ENCODE measurements around the gene ZC3H7B.

Gene ZC3H7B

GRCh38 chr22:41327124-41327523 is 25.8 kb downstream of the ZC3H7B start:
- no peak for DNase-seq (ENCODE audit: low read depth)

- no peak for DNase-seq (ENCODE audit: low read depth)
These were observed 28.8 kb downstream of the ZC3H7B start for GRCh38 chr22:41330169-41330568.

- no peak for DNase-seq (ENCODE audit: low read depth)
These were observed 31.1 kb downstream of the ZC3H7B start for GRCh38 chr22:41332217-41332939.

- no peak for DNase-seq (ENCODE audit: low read depth)
These were observed 32.5 kb downstream of the ZC3H7B start for GRCh38 chr22:41333806-41334205.

GRCh38 chr22:41334215-41334614 is 32.9 kb downstream of the ZC3H7B start:
- DNase-seq (ENCODE audit: low read depth) = no peak

- DNase-seq (ENCODE audit: low read depth) = no peak
These were observed 33.8 kb downstream of the ZC3H7B start for GRCh38 chr22:41334951-41335635.

- DNase-seq (ENCODE audit: low read depth) = no peak
These were observed 37.4 kb downstream of the ZC3H7B start for GRCh38 chr22:41338614-41339212.

GRCh38 chr22:41339823-41340222 is 38.5 kb downstream of the ZC3H7B start:
- no peak for DNase-seq (ENCODE audit: low read depth)

- no peak for DNase-seq (ENCODE audit: low read depth)
These were observed 39.0 kb downstream of the ZC3H7B start for GRCh38 chr22:41340357-41340756.

- DNase-seq (ENCODE audit: low read depth) = no peak
These were observed 39.7 kb downstream of the ZC3H7B start for GRCh38 chr22:41341012-41341411.

- DNase-seq (ENCODE audit: low read depth) = no peak
These were observed 40.7 kb downstream of the ZC3H7B start for GRCh38 chr22:41341990-41342389.

GRCh38 chr22:41343300-41343699 is 42.0 kb downstream of the ZC3H7B start:
- no peak for DNase-seq (ENCODE audit: low read depth)

GRCh38 chr22:41343717-41344116 is 42.4 kb downstream of the ZC3H7B start:
- DNase-seq (ENCODE audit: low read depth) = no peak

- no peak for DNase-seq (ENCODE audit: low read depth)
These were observed 43.0 kb downstream of the ZC3H7B start for GRCh38 chr22:41344189-41344788.

GRCh38 chr22:41345807-41346335 is 44.5 kb downstream of the ZC3H7B start:
- no peak for DNase-seq (ENCODE audit: low read depth)

GRCh38 chr22:41347066-41347859 is 45.9 kb downstream of the ZC3H7B start:
- no peak for DNase-seq (ENCODE audit: low read depth)

GRCh38 chr22:41348964-41349484 is 47.7 kb downstream of the ZC3H7B start:
- no peak for DNase-seq (ENCODE audit: low read depth)

- DNase-seq (ENCODE audit: low read depth) = no peak
These were observed 48.8 kb downstream of the ZC3H7B start for GRCh38 chr22:41350087-41350486.

- no peak for DNase-seq (ENCODE audit: low read depth)
These were observed 49.7 kb downstream of the ZC3H7B start for GRCh38 chr22:41351011-41351410.

- no peak for DNase-seq (ENCODE audit: low read depth)
These were observed 50.7 kb downstream of the ZC3H7B start for GRCh38 chr22:41352058-41352457.

- DNase-seq (ENCODE audit: low read depth) = no peak
These were observed 52.7 kb downstream of the ZC3H7B start for GRCh38 chr22:41353862-41354575.

Data from stimulated activated CD8-positive, alpha-beta memory T cell treated with anti-CD3 and anti-CD28 coated beads, Interleukin-15, amount 100 ng/mL, for 1 hour (primary cell).